ENCODE results near the gene MARCO.

The MARCO gene

DNA sequence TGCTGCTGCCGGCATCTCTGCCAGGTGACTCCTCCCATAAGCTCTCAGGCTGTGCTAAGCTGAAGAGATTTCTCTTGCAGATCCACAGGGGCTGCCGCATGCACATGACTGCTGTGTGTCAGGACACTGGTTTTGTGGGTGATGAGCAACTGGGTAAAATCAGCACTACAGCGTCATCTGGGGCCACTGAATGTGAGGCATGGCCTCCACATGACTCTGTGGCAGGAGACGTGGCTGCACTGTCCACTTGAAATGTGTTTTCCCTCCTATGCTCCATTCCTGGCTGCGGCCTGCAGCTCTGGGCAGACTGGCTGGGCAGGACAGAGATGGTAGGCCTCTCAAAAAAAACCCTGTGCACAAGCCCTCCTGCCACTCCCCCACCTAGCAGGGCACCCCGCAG is 63.6 kb downstream of the MARCO start:
- TF ChIP-seq REST (IDR thresholded peaks at IDR 0.05; ENCODE audit: insufficient read depth in 1 of 2, low read depth in 2 of 2, low read length in 2 of 2), result no peak

DNA sequence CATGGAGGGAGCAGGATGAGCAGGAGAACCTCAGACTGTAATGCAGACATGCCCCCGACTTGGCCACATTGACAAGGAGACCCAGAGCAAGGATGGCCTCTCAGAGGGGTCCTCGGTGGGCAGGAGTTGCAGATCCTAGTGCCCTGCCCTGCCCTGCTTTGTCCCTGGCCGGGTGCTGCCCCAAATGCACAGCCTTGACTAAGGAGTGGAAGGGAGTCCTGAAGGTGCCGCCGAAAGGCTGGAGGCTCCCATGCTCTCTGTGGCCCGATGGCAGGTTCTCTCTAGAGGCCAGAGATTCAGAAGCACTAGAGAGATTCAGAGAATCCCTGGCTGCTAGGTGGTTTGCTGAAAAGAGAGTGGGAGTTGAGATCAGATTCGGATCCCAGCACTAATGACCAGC is 64.4 kb downstream of the MARCO start:
- TF ChIP-seq POLR2AphosphoS5 (IDR thresholded peaks at IDR 0.05; ENCODE audit: low read depth, low read length), result no peak
- no peak for TF ChIP-seq SIN3A (IDR thresholded peaks at IDR 0.05; ENCODE audit: borderline replicate concordance, insufficient read depth, low read length)
- no peak for TF ChIP-seq REST (IDR thresholded peaks at IDR 0.05; ENCODE audit: insufficient read depth in 1 of 2, low read depth in 2 of 2, low read length in 2 of 2)
- TF ChIP-seq TAF1 (IDR thresholded peaks at IDR 0.05; ENCODE audit: borderline replicate concordance, insufficient read depth, low read length), result no peak
- no peak for TF ChIP-seq FOXP2 (optimal IDR thresholded peaks at IDR 0.05; ENCODE audit: borderline replicate concordance, extremely low read depth, extremely low read length, insufficient read depth)

DNA sequence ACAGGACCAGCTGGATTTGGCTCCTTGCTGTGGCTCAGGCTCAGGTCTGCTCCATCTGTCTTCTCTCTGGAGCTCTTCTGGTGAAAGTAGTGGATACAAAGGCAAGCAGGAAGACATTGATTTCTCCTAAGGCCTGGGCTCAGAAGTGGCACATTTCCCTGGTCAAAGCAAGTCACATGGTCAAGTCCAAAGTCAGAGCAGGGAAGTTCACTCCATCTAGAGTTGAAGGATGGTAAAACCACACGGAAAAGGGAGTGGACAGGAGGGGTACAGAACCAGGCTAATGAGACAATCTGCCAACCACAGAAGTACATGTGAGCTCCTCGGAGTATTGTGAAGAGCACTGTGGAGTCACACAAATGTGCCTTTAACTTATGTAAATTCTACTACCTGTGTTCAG is 66.1 kb downstream of the MARCO start:
- TF ChIP-seq POLR2AphosphoS5 (IDR thresholded peaks at IDR 0.05; ENCODE audit: low read depth, low read length), result no peak
- no peak for TF ChIP-seq SIN3A (IDR thresholded peaks at IDR 0.05; ENCODE audit: borderline replicate concordance, insufficient read depth, low read length)
- no peak for TF ChIP-seq REST (IDR thresholded peaks at IDR 0.05; ENCODE audit: insufficient read depth in 1 of 2, low read depth in 2 of 2, low read length in 2 of 2)
- no peak for TF ChIP-seq TAF1 (IDR thresholded peaks at IDR 0.05; ENCODE audit: borderline replicate concordance, insufficient read depth, low read length)
- no peak for TF ChIP-seq FOXP2 (optimal IDR thresholded peaks at IDR 0.05; ENCODE audit: borderline replicate concordance, extremely low read depth, extremely low read length, insufficient read depth)

GRCh38 chr2:119009110-119009509 is 67.1 kb downstream of the MARCO start:
- TF ChIP-seq SIN3A (IDR thresholded peaks at IDR 0.05; ENCODE audit: borderline replicate concordance, insufficient read depth, low read length), result no peak
- TF ChIP-seq REST (IDR thresholded peaks at IDR 0.05; ENCODE audit: insufficient read depth in 1 of 2, low read depth in 2 of 2, low read length in 2 of 2), result no peak
- no peak for TF ChIP-seq POLR2AphosphoS5 (IDR thresholded peaks at IDR 0.05; ENCODE audit: low read depth, low read length)

GRCh38 chr2:119010336-119010735 is 68.3 kb downstream of the MARCO start:
- no peak for TF ChIP-seq TAF1 (IDR thresholded peaks at IDR 0.05; ENCODE audit: borderline replicate concordance, insufficient read depth, low read length)
- TF ChIP-seq FOXP2 (optimal IDR thresholded peaks at IDR 0.05; ENCODE audit: borderline replicate concordance, extremely low read depth, extremely low read length, insufficient read depth), result no peak
- no peak for TF ChIP-seq REST (IDR thresholded peaks at IDR 0.05; ENCODE audit: insufficient read depth in 1 of 2, low read depth in 2 of 2, low read length in 2 of 2)

All from PFSK-1 (cell line).